NCI-H1417 (cell line): Measurements from ENCODE around the gene TPM2.

ENCODE experiments used
- DNase-seq, 3 experiments: peaks; one replicate each; lab custom pipeline; 2025; lab: John Stamatoyannopoulos, UW

TPM2 gene

GRCh38 chr9:35679091-35679490, 10.6 kb downstream of the TPM2 start:
- no peak for DNase-seq

- DNase-seq, result peak in 2 of 3 experiments; percentile 18 to 49
Measured at GRCh38 chr9:35675732-35676392, 13.9 kb downstream of the TPM2 start.

GRCh38 chr9:35675204-35675603, 14.5 kb downstream of the TPM2 start:
- no peak for DNase-seq

- no peak for DNase-seq
Measured at GRCh38 chr9:35674025-35674361, 15.7 kb downstream of the TPM2 start.

GRCh38 chr9:35673132-35674024, 16.3 kb downstream of the TPM2 start, which contains the start of gene CA9:
CA9 (plus strand) TSS chr9:35673928; CDS start chr9:35673960, 32 bp downstream.
- DNase-seq, result no peak

- no peak for DNase-seq
Measured at GRCh38 chr9:35669331-35670145, 20.2 kb downstream of the TPM2 start.

GRCh38 chr9:35667939-35668338, 21.8 kb downstream of the TPM2 start:
- no peak for DNase-seq

GRCh38 chr9:35666549-35666948, 23.2 kb downstream of the TPM2 start:
- no peak for DNase-seq

GRCh38 chr9:35666045-35666444, 23.7 kb downstream of the TPM2 start:
- DNase-seq, result no peak

- no peak for DNase-seq
Measured at GRCh38 chr9:35665471-35665818, 24.3 kb downstream of the TPM2 start.

- DNase-seq, result peak; percentile 75 to 85 (median 80)
Measured at GRCh38 chr9:35664531-35665470, 24.9 kb downstream of the TPM2 start, which contains the start of gene ARHGEF39. ARHGEF39 (minus strand) TSS chr9:35665195; CDS start chr9:35665169, 26 bp downstream.

GRCh38 chr9:35662437-35662836, 27.3 kb downstream of the TPM2 start:
- no peak for DNase-seq

GRCh38 chr9:35661756-35662350, 27.9 kb downstream of the TPM2 start:
- DNase-seq, result no peak

GRCh38 chr9:35660966-35661415, 28.7 kb downstream of the TPM2 start:
- no peak for DNase-seq

- peak in 1 of 3 experiments; percentile 19 for DNase-seq
Measured at GRCh38 chr9:35659340-35659739, 30.4 kb downstream of the TPM2 start.

- DNase-seq, result peak in 1 of 3 experiments; percentile 29
Measured at GRCh38 chr9:35658968-35659220, 30.8 kb downstream of the TPM2 start.

GRCh38 chr9:35658137-35658967, 31.4 kb downstream of the TPM2 start, which contains the start of gene CCDC107:
CCDC107 (plus strand) TSS chr9:35658292; CDS start chr9:35658380, 88 bp downstream.
- DNase-seq, result peak; percentile 76 to 95 (median 82)

GRCh38 chr9:35657546-35658136, 32.1 kb downstream of the TPM2 start, which contains the start of gene RMRP:
RMRP (minus strand) TSS chr9:35658019.
- peak; percentile 92 to 98 (median 97) for DNase-seq

GRCh38 chr9:35656831-35657545, 32.7 kb downstream of the TPM2 start:
- peak in 1 of 3 experiments; percentile 32 for DNase-seq
